HepG2 (cell line): ENCODE measurements around the gene GALNTL6. TPM values are rescaled to one million over a fixed set of nuclear protein-coding genes. Genes with fewer than 3 reads are reported as not detected.

Experiments used
- ATAC-seq: fragments of 200-7000 bp; cut with Tn5 transposase; 3 replicates; pipeline ENCODE4 v1.9.1; 2020; ENCODE audit warnings: mild to moderate bottlenecking, moderate library complexity
- BruUV-seq: library from RNA; stranded (reverse); fragments of 400-500 nt; replicated peaks from 2 replicates; lab custom pipeline; 2021; lab: Mats Ljungman, UMichigan
- CTCF ChIA-PET: fragments of 300-600 bp; formaldehyde crosslinking; extraction: SDS; loops from one replicate; lab custom pipeline; 2021; ENCODE audit warnings: low total read pairs, inconsistent platforms, low intra/inter-chr PET ratio; lab: Yijun Ruan, JAX
- POLR2A ChIA-PET: fragments of 350-600 bp; sonication (Branson Sonifier 250); formaldehyde crosslinking; loops from one replicate; lab custom pipeline; 2020; ENCODE audit warnings: antibody characterized with exemption, inconsistent platforms; lab: Yijun Ruan, JAX
- DNase-seq: peaks from one replicate; pipeline ENCODE4 v3.0.0-alpha.2; 2015; ENCODE audit warnings: low spot score
- FAIRE-seq: peaks from 3 replicates; lab custom pipeline; 2011; peaks lifted over from hg19 to GRCh38; lab: Jason Lieb, UNC
- H2AFZ ChIP-seq: one replicate; pipeline ENCODE4 v1.6.1; 2011; ENCODE audit warnings: low read length, inconsistent platforms
- H3K27ac ChIP-seq: fragments of 300-600 bp; 3 replicates; pipeline ENCODE4 v1.8.0; 2011; ENCODE audit warnings: mixed run types, mild to moderate bottlenecking, mixed read lengths, low read length, inconsistent platforms; ENCODE audit not compliant: insufficient read depth; ENCODE audit errors: extremely low read length
- H3K27me3 ChIP-seq, 2 experiments: fragments of 200-600 bp in 1 of 2; 2 replicates in 1 of 2; 3 replicates in 1 of 2; pipeline versions ENCODE4 v1.6.0 to v1.8.0; 2011; ENCODE audit warnings: low read length in 2 of 2, mild to moderate bottlenecking in 2 of 2, moderate library complexity in 2 of 2, inconsistent platforms in 1 of 2; ENCODE audit not compliant: insufficient read depth in 2 of 2, control insufficient read depth in 1 of 2
- H3K36me3 ChIP-seq, 2 experiments: fragments of 200-600 bp in 1 of 2; replicated peaks in 1 of 2; 2 replicates in 1 of 2; 3 replicates in 1 of 2; pipeline versions ENCODE4 v1.5.1 to v1.8.0; 2011; ENCODE audit warnings: low read length in 2 of 2, inconsistent platforms in 1 of 2; ENCODE audit not compliant: insufficient read depth in 2 of 2, control insufficient read depth in 1 of 2
- H3K4me1 ChIP-seq: 2 replicates; pipeline ENCODE4 v1.5.1; 2012; ENCODE audit warnings: low read length, inconsistent platforms; ENCODE audit not compliant: insufficient read depth
- H3K4me2 ChIP-seq: 2 replicates; pipeline ENCODE4 v1.6.0; 2011; ENCODE audit warnings: low read depth, low read length, inconsistent platforms
- H3K4me3 ChIP-seq, 3 experiments: fragments of 200-600 bp in 1 of 3; sonication (generic), shearing (Covaris generic) in 1 of 3; replicated peaks in 1 of 3; 2 replicates each; pipeline ENCODE4 v1.5.1; 2011 to 2016; ENCODE audit warnings: low read length in 3 of 3, inconsistent platforms in 2 of 3, low read depth in 2 of 3, mild to moderate bottlenecking in 2 of 3, control low read depth in 1 of 3, mixed read lengths in 1 of 3; ENCODE audit not compliant: insufficient read depth in 1 of 3
- H3K79me2 ChIP-seq: one replicate; pipeline ENCODE4 v1.6.1; 2011; ENCODE audit warnings: low read length, inconsistent platforms; ENCODE audit not compliant: insufficient read depth
- H3K9ac ChIP-seq: 2 replicates; pipeline ENCODE4 v1.6.0; 2011; ENCODE audit warnings: mild to moderate bottlenecking, low read depth, low read length, inconsistent platforms; ENCODE audit not compliant: insufficient read depth
- H3K9me3 ChIP-seq: 2 replicates; pipeline ENCODE4 v1.5.1; 2012; ENCODE audit warnings: mild to moderate bottlenecking, low read length
- H4K20me1 ChIP-seq: 2 replicates; pipeline ENCODE4 v1.6.0; 2011; ENCODE audit warnings: inconsistent platforms, mild to moderate bottlenecking, low read length, moderate library complexity; ENCODE audit not compliant: insufficient read depth
- GFI1 ChIP-seq: sonication (generic); formaldehyde crosslinking; IDR thresholded peaks from 2 replicates; pipeline ENCODE4 v1.5.0; 2020; ENCODE audit warnings: missing genetic modification reagents, mild to moderate bottlenecking, borderline replicate concordance
- MBNL3 ChIP-seq: fragments of 250-450 bp; sonication (Bioruptor Pico); conservative IDR thresholded peaks from 2 replicates; pipeline ENCODE4 v1.8.0; 2022; ENCODE audit warnings: mild to moderate bottlenecking, inconsistent platforms
- PLRG1 ChIP-seq: fragments of 450-650 bp; conservative IDR thresholded peaks from 2 replicates; pipeline ENCODE4 v1.6.1; 2016
- ZNF564 ChIP-seq: sonication (generic); formaldehyde crosslinking; IDR thresholded peaks from 2 replicates; pipeline ENCODE4 v1.8.1; 2023; ENCODE audit warnings: mild to moderate bottlenecking, missing genetic modification reagents
- ZNF687 ChIP-seq: sonication (generic); formaldehyde crosslinking; IDR thresholded peaks from 2 replicates; pipeline ENCODE4 v1.5.1; 2020; ENCODE audit warnings: mild to moderate bottlenecking, missing genetic modification reagents, moderate library complexity
- ZNF784 ChIP-seq: sonication (generic); formaldehyde crosslinking; IDR thresholded peaks from 2 replicates; pipeline ENCODE4 v1.5.1; 2020; ENCODE audit warnings: missing genetic modification reagents, mild to moderate bottlenecking, borderline replicate concordance
- WGBS: methylation state at CpG from one replicate; pipeline ENCODE4 v1.1.6; 2017; ENCODE audit warnings: low lambda C conversion rate; 5-methylcytosine and 5-hydroxymethylcytosine counted together
- in situ Hi-C: cut with HindIII; loops from 2 replicates; pipeline ENCODE4 v1.10.0; 2017; ENCODE audit warnings: low pct_unique_long_range_greater_than_20kb; ENCODE audit not compliant: extremely low pct_ligation_motif_present
- intact Hi-C: fragments of 100-400 bp; cut with micrococcal nuclease; formaldehyde crosslinking; loops from one replicate; pipeline ENCODE4 v1.10.0; 2022; ENCODE audit not compliant: unreplicated experiment
- polyA plus RNA-seq, 8 experiments: library from polyadenylated mRNA; depleted of rRNA in 3 of 8; stranded (reverse) in 7 of 8; unstranded in 1 of 8; fragments of >200 nt; fragmentation: Illumina TruSeq in 4 of 8; extraction: Trizol in 4 of 8; gene quantifications; 2 replicates each; pipeline versions ENCODE4 v1.2.1 to v1.2.3, GENCODE V29; 2011 to 2016; ENCODE audit warnings: low read depth in 4 of 8, missing spikeins in 1 of 8, mixed read lengths in 1 of 8; ENCODE audit not compliant: insufficient read depth in 1 of 8
- total RNA-seq, 5 experiments: library from RNA; depleted of rRNA; stranded (reverse); fragments of >200 nt; fragmentation: Illumina TruSeq; extraction: Trizol; gene quantifications; 2 replicates each; pipeline ENCODE4 v1.2.3, GENCODE V29; 2016; ENCODE audit warnings: low read depth in 1 of 5
- TF ChIP-seq, protein P1 (sequence below): IDR thresholded peaks from 2 replicates; pipeline ENCODE4 v1.6.1; 2016; ENCODE audit warnings: mild to moderate bottlenecking, missing biosample characterization, missing genetic modification reagents

The GALNTL6 gene
- total and polyA plus RNA-seq, 2 of the 13 experiments (the other 11 are each of a cell fraction or from before 2014, with no cell fraction given) = not detected

- ChIA-PET CTCF (no interaction called here), POLR2A (no interaction called here)
- H2AFZ ChIP-seq = no peak overlapping the region
- no peaks in the 10 kb centered on the region for H3K27me3 ChIP-seq
- no peaks in the 10 kb centered on the region for H3K9me3 ChIP-seq
- no peak for ATAC-seq
- no peak for FAIRE-seq
- intact Hi-C loops = no loop called here
- H3K36me3 ChIP-seq = no peaks in the 10 kb centered on the region
- WGBS = 27% methylated on average over 11 of the region's 11 CpGs
- BruUV-seq = no TSS peak
- H4K20me1 ChIP-seq = no peaks in the 10 kb centered on the region
- H3K9ac ChIP-seq = no peak overlapping the region
- H3K4me2 ChIP-seq = no peak overlapping the region
- TF ChIP-seq ZNF784 (CRISPR knock-in tag) (no peak), ZNF687 (no peak), GFI1 (CRISPR knock-in tag) (no peak), PLRG1 (no peak), ZNF564 (CRISPR knock-in tag) (no peak), MBNL3 (CRISPR knock-in tag) (no peak)
- TF ChIP-seq, protein P1, sequence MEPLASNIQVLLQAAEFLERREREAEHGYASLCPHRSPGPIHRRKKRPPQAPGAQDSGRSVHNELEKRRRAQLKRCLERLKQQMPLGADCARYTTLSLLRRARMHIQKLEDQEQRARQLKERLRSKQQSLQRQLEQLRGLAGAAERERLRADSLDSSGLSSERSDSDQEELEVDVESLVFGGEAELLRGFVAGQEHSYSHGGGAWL (CRISPR knock-in tag) = no peak
- TF ChIP-seq, all 625 proteins: peak for 0
- Histone ChIP-seq H3K4me3 (no peak overlapping the region), H3K79me2 (no peaks in the 10 kb centered on the region), H3K4me1 (no peaks in the 10 kb centered on the region), H3K27ac (no peak overlapping the region)
- in situ Hi-C loops = no loop called here
- no peak for DNase-seq
These were observed 1.3 kb downstream of the GALNTL6 start for GRCh38 chr4:171814545-171814944.
